Ecto neural progenitor cell (in vitro differentiated cells): ENCODE measurements around the gene POU2AF1.

ENCODE experiments used
- DNase-seq: peaks from one replicate; pipeline ENCODE4 v3.0.0-alpha.2; 2018; ENCODE audit warnings: low spot score

POU2AF1 gene

GRCh38 chr11:111386611-111387150, 7.6 kb upstream of the POU2AF1 start:
- no peak for DNase-seq

GRCh38 chr11:111384494-111384893, 5.4 kb upstream of the POU2AF1 start:
- DNase-seq, result no peak

DNA sequence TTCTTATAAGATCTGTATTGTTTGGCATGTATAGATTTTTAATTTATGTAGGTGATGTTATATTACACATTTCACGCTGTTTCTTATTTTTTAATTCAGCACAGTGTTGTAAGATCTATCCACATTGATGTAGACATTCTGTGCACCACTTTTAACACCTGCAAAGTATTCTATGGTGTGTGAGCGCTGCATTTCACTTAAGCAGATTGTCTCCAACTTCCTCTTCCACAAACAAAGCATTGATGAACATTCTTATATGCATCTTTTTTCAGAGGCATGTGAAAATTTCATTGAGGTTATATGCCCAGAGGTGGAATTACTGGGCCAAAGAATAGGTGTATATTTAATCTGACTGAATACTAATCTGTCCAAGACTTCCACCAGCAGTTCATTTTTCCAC, 3.4 kb upstream of the POU2AF1 start:
- no peak for DNase-seq

DNA sequence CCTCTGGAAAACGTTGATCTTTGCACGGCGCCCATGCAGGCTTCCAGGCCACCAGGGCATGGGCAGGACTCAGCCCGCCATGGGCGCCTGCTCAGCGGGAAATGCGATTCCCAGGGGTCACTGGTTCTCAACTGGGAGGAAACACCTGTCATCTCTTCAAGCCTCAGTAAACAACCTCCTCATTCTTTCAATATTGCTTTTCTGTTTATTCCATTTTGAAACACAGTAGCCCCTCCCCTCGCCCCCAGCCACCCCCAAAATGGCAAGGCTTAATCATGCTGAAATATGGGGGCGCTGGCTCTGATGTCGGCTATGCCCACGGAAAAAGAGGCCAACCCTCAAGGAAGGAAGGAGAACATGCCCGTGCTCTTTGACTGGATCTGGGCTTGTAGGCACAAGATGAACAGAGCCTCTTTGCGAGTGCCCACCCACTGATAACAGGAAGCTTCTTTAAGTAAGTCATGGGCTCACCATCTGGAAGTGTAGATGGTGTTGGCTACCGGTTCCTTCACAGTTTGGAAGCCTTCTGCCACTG, 594 bp upstream of the POU2AF1 start:
- no peak for DNase-seq

- no peak for DNase-seq
Observed at GRCh38 chr11:111378185-111378860, 752 bp downstream of the POU2AF1 start.

- no peak for DNase-seq
Observed at GRCh38 chr11:111376181-111376871, 2.7 kb downstream of the POU2AF1 start.

- no peak for DNase-seq
Observed at GRCh38 chr11:111373590-111373989, 5.5 kb downstream of the POU2AF1 start.

DNA sequence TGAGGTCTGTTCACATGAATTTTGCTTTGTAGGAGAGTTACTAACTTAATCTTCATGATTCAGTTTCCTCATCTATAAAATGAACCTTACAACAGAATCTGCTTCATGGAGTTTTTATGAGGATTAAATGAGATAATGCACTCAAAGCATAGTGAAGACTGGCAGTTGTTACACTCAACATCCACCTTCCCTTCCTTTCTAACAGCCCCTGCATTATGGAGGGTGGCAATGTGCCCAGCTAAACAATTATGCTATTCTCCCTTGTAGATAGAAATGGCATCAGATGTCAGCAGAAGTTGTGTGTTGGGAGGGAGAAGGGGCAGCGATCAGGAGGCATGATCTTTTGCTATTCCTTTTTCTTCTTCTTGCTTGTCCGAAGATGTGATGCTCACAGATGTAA, 6.5 kb downstream of the POU2AF1 start:
- DNase-seq, result no peak

GRCh38 chr11:111370902-111371578, 8.0 kb downstream of the POU2AF1 start:
- no peak for DNase-seq

DNA sequence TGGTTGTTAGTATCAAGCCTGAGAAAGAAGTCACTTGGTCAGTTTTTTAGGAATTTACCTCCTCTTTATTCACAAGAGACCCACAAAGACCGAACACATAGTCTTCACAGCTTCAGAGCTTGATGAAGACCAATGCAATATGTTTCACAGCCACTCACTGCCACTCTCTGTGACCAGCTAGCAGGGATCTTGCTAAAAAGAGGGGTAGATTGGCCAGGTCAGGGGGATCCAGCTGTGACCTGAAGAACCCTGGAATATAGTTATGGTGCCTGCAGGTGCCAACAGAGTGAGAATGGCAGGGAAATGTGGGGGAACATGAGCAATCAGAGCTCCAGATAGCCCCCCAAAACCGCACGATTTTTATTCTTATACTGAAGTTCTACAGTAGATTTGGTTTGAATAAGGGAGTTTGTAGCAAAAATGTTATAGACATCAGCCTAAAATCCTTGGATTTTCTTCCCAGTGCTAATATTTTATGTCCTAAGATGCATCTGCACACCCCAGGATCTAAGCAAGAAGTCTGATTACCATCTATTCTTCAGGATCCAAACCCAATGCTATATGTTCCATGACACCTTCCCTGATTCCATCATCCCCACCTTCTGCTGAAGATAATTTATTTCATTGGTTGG, 8.7 kb downstream of the POU2AF1 start:
- DNase-seq, result no peak

DNA sequence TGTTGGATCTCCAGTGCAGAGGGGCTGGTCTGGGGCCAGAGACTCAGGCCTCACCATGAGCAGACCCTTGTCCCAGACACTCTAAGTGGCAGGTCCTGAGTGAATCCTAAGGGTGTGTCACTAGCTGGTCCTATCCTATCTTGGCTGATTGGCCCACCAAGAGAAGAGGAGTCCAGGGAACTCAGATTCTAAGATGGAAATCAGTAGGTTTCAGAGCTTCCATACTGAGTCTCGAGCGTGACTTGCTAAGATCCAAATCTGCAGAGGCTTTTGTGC, 10.9 kb downstream of the POU2AF1 start:
- DNase-seq, result no peak

DNA sequence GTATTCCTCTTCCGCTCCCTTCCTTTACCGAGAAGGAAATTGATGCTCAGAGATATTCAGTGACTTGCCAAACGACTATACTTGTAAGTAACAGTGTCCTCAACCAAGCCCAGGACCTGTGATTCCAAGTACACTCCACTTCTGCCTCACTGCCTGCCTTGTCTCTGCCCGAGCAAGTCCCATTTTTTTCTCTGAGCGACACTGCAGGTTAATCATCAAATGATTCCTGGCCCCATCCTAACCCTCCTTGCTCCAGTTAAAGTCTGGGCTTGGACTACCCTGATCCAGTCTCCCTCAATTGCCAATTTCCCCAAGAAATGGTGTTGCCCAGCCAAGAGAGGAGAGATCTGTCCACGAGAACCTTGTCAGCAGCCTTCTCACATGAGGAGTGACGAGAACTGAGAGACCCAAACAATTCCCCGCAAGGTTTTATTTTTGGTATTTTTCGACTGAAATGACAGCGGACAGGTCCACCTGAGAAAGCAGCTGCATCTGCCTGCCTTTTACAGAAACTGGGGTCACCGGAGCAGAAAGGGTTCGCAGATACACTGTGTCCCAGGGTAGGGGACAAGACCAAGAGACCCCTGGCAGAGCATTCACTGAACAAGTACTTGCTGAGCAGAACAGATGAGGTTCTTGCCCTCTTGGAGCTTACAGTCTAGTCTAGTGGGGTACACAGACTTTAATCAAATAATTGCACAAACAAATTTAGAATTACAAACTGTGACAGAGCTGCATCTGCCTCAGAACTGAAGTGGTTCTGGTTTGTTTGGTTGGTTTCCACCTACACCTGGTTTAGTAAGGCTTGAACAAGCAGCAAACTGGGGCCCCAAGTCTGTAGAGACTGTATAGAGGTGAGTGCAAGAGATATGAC, 11.4 kb downstream of the POU2AF1 start:
- no peak for DNase-seq

- no peak for DNase-seq
Observed at GRCh38 chr11:111366560-111367410, 12.3 kb downstream of the POU2AF1 start.

- no peak for DNase-seq
Observed at GRCh38 chr11:111365722-111366559, 13.1 kb downstream of the POU2AF1 start.

DNA sequence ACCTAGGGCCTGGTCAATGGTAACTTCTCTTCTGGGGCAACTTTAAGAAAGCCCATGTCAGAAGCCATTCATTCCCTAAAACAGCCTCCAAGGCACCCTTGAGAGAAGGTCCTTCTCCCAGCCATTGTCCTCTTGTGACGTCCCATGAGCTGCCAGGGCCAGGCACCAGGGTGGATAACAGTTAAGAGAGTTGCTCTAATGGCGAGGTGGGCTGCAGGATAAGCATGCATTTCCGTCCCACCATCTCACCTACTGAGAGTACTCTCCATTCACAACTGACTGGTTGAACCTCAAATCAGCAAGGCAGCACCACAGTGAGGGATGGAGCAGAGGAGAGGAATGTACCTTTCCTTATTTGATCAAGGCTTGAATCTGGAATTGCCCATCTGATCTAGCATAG, 14.6 kb downstream of the POU2AF1 start:
- no peak for DNase-seq

GRCh38 chr11:111363985-111364384, 15.1 kb downstream of the POU2AF1 start:
- DNase-seq, result no peak

DNA sequence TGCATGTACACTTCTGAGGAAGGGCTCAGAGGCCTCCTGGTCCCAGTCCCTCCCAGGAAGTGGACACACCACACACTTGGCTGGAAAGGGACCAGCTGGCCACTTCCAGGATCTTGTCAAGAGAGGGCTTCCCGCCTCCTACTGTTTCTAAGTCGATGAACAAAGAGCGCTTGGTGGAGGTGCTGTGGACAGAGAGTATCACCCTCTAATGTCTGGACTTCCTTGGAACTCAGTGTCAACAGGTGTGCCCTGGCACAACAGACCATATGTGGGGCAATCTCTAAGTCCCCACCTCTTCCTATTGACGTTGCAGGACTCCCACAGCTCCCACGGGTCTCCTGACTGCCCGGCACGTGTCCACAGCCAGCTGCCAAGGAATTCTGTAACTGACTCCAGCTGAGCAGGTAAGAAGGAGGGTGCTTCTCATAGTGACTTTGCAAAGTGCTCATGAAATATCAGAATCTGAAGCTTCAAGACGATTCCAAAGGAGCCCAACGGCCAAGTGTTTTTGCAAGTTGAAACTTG, 16.1 kb downstream of the POU2AF1 start:
- DNase-seq, result no peak

DNA sequence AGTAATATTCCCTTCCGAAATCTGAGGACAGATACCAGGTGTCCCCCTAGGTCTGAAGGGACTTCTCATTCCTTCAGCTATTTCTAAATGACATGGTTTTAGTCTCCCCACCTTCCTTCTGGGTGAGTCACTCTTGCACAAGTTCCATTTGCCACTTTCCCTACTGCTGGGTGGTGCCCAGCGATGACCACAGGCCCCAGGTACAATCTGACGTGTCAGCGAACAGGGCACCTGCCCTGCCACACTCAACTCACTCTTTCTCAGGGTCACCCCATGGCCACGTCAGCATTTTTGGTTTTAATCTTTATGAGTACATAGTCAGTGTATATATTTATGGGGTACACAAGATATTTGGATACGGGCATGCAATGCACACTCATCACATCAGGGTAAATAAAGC, 17.2 kb downstream of the POU2AF1 start:
- DNase-seq, result no peak

- no peak for DNase-seq
Observed at GRCh38 chr11:111361052-111361801, 17.8 kb downstream of the POU2AF1 start.
